ENCODE measurements around the gene NPDC1.
"Not testable (repeated sequence)": the region's sequence is repeated elsewhere in the genome, so short reads cannot be mapped to it uniquely, and the experiment has no call there.

Gene NPDC1

GRCh38 chr9:137016436-137016835 is 29.5 kb downstream of the NPDC1 start:
- in situ Hi-C loops (cut with MboI; ENCODE audit: low pct_unique_long_range_greater_than_20kb, low sequenced_read_pairs) = no loop called here
- DNase-seq = no peak

DNA sequence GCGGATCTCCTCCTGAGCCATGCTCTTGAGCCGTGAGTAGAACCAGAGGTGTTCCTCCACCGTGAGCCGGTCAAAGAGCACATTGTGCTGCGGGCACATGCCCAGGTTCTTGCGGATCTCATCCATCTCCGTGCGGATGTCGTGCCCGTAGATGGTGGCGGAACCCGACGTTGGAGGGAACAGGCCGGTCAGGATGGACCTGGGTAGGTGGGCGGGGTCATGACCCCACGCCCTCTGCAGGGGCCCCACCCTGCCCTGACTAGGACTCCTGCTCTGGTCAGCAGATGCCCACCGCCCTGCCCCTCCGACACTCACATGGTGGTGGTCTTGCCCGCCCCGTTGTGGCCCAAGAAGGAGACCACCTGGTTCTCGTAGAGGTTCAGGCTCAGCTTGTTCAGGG is 30.0 kb downstream of the NPDC1 start:
- DNase-seq = no peak
- in situ Hi-C loops (cut with MboI; ENCODE audit: low pct_unique_long_range_greater_than_20kb, low sequenced_read_pairs) = no loop called here

DNA sequence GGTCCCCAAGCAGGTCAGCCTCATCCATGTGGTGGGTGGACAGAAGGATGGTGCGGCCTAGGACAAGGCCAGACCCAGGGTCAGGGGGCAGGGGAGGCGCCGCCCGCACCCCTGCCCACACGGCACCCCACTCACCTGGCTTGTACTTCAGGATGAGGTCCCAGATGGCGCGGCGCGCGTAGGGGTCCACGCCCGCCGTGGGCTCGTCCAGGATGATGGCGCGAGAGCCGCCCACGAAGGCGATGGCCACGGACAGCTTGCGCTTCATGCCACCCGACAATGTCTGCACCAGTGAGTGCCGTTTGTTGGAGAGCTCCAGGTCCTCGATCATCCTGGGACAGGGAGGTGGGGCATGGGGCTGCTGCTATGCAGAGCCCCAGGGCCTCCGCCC is 30.4 kb downstream of the NPDC1 start:
- no peak for DNase-seq
- in situ Hi-C loops (cut with MboI; ENCODE audit: low pct_unique_long_range_greater_than_20kb, low sequenced_read_pairs) = no loop called here

GRCh38 chr9:137014776-137015539 is 31.0 kb downstream of the NPDC1 start:
- in situ Hi-C loops (cut with MboI; ENCODE audit: low pct_unique_long_range_greater_than_20kb, low sequenced_read_pairs) = no loop called here

DNA sequence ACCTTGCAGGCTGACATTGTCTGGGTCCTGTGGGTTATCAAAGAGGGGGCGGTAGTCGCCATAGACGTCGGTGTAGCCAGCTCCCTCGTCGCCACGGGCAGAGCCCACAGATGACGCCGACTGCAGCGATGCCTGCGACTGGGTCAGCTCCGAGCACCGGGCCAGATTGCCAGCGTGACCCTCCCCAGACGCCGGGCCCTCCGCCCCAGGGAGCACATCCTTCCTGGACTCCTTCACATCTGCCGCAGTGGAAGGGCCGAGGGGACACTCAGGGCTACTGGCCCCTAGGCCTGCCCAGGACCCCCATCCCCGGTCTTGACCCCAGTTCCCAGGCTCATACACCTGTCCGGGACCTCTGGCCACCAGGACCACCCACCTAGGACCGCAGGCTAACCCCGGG is 31.8 kb downstream of the NPDC1 start:
- in situ Hi-C loops (cut with MboI; ENCODE audit: low pct_unique_long_range_greater_than_20kb, low sequenced_read_pairs) = no loop called here

More at GRCh38 chr9:137014776-137015539, 31.0 kb downstream of the NPDC1 start:
- DNase-seq = no peak

GRCh38 chr9:137013571-137013940 is 32.4 kb downstream of the NPDC1 start:
- in situ Hi-C loops (cut with MboI; ENCODE audit: low pct_unique_long_range_greater_than_20kb, low sequenced_read_pairs) = no loop called here
- no peak for DNase-seq

More for the DNA sequence above, 31.8 kb downstream of the NPDC1 start:
- no peak for DNase-seq

DNA sequence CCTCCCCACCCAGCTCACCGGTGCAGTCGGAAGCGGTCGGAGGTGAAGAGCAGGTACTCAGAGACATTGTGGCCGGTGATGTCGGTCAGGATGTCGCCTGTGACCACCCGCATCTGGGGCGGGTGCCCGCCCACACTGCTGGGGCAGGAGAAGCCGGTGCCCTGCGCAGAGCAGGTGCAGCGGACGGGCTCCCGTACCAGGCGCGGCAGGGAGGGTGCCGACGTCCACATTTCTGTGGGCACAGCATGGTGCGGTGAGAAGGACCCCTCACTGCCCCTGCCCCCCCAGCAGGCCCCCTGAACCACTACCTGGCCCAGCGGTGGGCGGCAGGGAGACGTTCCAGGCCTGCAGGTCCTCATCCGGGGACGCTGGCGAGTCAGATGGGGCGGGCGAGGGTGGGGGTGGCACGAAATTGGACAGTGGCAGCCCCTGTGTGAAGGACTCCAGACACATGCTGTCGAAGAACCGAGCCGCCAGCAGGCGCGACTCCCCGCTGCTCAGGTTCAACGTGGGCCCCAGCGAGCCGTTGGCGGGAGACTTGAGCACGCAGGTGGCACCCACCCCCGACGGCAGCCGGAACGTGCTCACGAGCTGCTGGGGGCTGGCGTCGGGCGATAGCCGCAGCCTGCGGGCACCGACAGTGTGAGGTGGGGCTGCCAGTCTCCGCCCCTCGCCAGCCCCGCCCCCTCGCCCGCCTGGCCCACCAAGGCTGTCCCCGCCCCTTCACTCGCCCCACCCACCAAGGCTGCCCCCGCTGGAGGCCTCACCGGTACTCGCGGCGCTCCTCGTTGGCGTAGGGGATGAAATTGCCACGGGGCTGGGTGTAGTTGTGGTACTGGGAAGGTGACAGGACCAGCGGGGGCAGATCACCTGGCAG is 33.0 kb downstream of the NPDC1 start:
- in situ Hi-C loops (cut with MboI; ENCODE audit: low pct_unique_long_range_greater_than_20kb, low sequenced_read_pairs) = no loop called here
- no peak for DNase-seq

- in situ Hi-C loops (cut with MboI; ENCODE audit: low pct_unique_long_range_greater_than_20kb, low sequenced_read_pairs) = no loop called here
- DNase-seq = no peak
These were observed 33.9 kb downstream of the NPDC1 start for GRCh38 chr9:137011907-137012675.

DNA sequence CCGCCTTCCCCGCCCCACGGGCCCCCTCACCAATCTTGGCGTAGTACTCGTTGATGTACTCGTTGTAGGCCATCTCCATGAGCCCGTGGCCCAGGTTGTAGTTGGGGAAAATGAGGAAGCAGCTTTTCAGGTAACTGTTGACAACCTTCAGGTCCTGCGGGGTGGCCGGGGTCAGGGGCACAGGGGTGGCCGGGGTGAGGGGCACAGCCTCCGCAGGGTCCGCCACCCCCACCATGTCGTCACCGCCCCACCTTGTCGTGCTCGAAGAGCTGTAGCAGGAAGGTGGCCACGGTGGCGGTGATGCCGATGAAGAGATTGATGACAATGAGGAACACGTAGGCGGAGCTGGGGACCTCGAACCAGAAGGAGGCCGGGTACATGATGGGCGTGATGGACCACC is 34.8 kb downstream of the NPDC1 start:
- in situ Hi-C loops (cut with MboI; ENCODE audit: low pct_unique_long_range_greater_than_20kb, low sequenced_read_pairs) = no loop called here
- no peak for DNase-seq

- no peak for DNase-seq
- in situ Hi-C loops (cut with MboI; ENCODE audit: low pct_unique_long_range_greater_than_20kb, low sequenced_read_pairs) = no loop called here
These were observed 35.8 kb downstream of the NPDC1 start for GRCh38 chr9:137009938-137010732.

- in situ Hi-C loops (cut with MboI; ENCODE audit: low pct_unique_long_range_greater_than_20kb, low sequenced_read_pairs) = no loop called here
- DNase-seq = no peak
These were observed 36.8 kb downstream of the NPDC1 start for GRCh38 chr9:137009217-137009616.

DNA sequence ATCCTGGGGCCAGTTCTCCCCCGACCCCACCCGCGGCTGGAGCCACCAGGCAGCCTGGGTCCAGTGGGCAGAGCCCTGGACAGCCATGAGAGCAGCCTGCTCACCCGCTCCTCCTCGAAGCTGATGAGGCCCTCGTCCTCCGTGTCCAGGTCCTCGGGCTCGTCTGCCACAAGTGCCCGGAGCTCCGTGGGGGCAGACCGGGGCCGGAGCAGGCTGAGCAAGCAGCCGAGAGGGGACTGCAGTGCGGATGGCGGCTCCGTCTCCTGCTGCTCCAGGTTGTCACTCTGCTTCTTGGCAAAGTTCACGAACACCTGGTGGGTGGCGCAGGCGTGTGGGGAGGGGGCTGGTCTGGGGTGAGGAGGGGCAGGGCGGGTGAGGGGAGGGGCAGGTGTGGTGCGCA is 37.7 kb downstream of the NPDC1 start:
- in situ Hi-C loops (cut with MboI; ENCODE audit: low pct_unique_long_range_greater_than_20kb, low sequenced_read_pairs) = no loop called here
- no peak for DNase-seq

GRCh38 chr9:137007816-137008270 is 38.1 kb downstream of the NPDC1 start:
- DNase-seq = no peak
- in situ Hi-C loops (cut with MboI; ENCODE audit: low pct_unique_long_range_greater_than_20kb, low sequenced_read_pairs) = no loop called here

DNA sequence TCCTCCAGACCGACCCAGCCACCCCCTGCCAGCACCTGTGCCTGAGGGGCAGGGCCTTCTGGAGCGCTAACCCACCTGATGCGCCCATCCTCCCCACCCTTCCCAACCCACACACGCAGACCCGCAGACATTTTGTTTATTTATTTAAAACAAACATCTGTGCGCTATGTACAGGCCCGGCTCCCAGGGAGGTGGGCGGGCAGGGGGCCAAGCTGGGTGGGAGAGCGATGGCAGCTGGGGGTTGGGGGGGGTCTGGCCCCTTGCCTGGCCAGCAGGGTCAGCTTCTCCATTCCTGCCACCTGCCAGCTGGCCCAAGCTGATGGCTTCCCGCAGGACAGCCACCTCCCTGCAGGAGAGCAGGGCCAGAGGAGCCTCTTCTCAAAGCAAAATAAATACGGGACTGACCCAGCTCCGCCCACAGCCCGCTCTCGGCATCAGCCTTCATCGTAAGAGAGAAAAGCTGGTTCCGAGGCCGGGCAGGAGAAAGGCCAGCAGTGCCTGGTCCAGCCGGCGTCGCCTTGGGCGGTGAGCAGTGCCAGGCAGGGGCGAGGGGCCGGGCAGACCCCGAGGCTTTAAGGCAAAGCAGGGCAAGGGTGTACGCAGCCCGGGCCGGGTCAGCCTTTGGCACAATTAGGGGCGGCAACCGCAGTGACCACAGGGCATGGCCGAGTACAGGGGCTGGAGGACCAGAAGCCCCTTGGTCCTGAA is 38.7 kb downstream of the NPDC1 start:
- in situ Hi-C loops (cut with MboI; ENCODE audit: low pct_unique_long_range_greater_than_20kb, low sequenced_read_pairs) = no loop called here
- DNase-seq = no peak

DNA sequence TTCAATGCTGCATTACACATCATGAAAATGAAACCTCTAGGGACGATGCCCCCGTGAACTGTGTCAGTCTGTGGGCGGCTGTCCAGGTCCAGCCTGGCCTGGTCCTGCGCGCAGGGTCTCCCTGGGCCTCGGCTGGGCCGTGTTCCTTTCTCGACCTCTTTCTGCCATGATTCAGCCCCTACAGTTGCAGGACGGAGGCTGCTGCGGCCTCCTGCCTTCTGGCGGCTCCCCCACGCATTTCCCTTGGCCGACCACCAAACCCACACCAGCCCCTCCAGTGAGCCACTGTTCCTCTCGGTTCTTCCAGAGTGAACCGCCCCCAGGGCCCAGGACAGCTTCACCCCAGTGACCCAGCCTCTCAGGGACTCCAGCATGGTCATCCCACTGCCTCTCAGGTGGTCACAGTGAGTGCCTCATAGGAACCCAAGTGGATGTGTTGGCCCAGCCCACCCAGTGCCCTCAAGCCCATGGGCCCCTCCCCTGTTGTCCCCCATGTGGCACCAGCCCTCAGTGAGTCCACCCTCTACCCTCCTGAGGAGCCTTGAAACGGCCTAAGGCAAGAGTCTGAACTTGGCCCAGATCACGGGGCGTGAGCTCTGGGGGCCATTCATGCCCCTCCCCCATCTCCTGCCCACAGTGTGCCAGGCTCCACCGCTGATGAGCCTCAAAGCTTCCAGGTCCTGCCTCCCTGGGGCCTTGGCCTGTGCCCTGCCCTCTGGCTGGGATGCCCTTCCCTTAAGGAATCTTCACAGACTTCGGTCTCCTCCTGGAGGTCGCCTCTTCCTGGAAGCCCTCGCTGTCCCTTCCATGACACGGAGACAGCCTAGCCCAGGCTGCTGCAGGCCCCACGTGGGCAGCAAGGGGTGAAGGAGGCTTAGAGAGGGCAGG is 39.6 kb downstream of the NPDC1 start:
- in situ Hi-C loops (cut with MboI; ENCODE audit: low pct_unique_long_range_greater_than_20kb, low sequenced_read_pairs) = no loop called here
- no peak for DNase-seq

- DNase-seq; in situ Hi-C loops (cut with MboI; ENCODE audit: low pct_unique_long_range_greater_than_20kb, low sequenced_read_pairs): not testable (repeated sequence)
These were observed 41.7 kb downstream of the NPDC1 start for GRCh38 chr9:137004285-137004684.

DNA sequence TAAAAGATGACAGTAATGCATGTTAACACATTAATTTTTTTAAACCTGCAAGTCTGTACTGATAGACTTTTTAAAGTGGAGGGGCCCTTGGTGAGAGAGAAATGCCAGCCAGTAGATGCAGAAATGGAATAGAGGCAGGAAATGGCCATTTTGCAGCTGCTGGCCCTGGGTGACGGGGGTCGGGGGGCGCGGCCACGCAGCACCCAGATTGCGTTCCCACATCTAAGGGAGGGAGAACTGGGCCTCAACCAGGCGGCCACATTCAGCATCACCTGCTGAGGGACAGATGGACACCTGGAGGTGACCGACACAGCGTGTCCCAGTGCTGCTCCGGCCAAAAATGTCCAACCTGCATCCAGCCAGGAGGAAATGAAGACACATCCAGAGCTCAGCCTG is 43.3 kb downstream of the NPDC1 start:
- in situ Hi-C loops (cut with MboI; ENCODE audit: low pct_unique_long_range_greater_than_20kb, low sequenced_read_pairs) = no loop called here
- DNase-seq = no peak
